Cortex of kidney (tissue), 1 donor: Measurements from ENCODE around the gene PRKCA.
"Not testable (repeated sequence)": the region's sequence is repeated elsewhere in the genome, so short reads cannot be mapped to it uniquely, and the experiment has no call there.

ENCODE experiments used
- DNase-seq: peaks from one replicate; lab custom pipeline; 2025; lab: John Stamatoyannopoulos, UW

PRKCA gene

DNA sequence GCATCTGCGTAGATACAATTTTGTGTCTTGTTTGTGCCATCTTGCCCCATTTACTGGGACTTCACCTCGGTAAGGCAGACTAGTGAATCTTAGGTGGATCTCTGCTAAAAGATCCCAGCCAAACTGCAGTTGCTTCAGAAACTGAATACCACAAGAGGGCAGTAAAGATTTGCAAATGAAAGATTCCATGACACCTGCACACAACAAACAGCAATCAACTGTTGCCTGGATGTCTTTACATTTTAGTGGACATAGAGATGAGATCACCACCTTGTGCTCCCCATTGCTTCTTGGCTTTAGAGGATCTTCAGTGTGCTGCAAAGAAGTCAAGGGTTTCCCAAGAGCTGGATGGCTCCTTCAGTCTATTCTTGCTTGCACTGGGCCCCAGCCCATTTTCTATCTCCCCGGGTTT lies 413.3 kb downstream of the PRKCA start:
- no peak for DNase-seq

- DNase-seq: no peak
Measured at GRCh38 chr17:66716236-66717026, 414.0 kb downstream of the PRKCA start.

GRCh38 chr17:66717641-66718058 lies 415.2 kb downstream of the PRKCA start:
- no peak for DNase-seq

GRCh38 chr17:66720027-66720426 lies 417.6 kb downstream of the PRKCA start:
- DNase-seq: no peak

GRCh38 chr17:66720567-66720966 lies 418.2 kb downstream of the PRKCA start:
- no peak for DNase-seq

- no peak for DNase-seq
Measured at GRCh38 chr17:66722341-66722740, 419.9 kb downstream of the PRKCA start.

DNA sequence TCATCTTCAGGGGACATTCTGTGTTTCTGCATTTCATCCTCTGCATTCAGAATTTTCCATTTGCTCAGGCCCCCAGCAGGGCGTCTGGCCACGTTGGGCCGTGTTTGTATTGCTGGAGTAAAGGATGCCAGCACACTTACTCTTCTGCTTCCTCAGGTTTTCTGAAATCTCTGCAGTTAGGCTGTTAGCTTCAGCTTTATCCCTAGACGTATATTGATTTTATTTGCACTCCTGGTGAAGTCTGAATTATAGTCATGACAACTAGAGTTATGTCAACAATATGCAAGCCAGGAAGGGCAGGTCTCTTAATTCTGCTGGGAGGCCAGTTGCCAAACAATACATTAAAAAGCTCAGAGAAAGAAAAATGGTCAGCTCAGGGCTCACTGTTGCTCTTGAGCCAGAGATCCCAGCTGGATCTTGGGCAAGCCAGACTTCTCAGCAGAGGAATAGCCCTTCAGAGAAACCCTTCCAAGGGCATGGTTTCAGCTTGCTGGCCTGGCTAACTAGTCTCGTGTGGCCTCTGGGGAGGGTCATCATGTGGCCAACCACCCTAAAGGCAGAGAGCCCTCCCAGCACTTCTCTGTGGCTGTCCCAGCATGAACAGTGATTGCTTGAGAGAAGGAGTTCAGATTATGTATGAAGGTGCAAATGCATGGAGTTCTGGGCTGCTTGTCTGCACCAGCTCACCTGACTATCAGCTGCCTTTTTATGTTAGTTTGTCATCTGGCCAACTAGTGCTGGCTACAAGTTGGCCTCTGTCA lies 422.3 kb downstream of the PRKCA start:
- no peak for DNase-seq

- not testable (repeated sequence) for DNase-seq
Measured at GRCh38 chr17:66725438-66725837, 423.0 kb downstream of the PRKCA start.

DNA sequence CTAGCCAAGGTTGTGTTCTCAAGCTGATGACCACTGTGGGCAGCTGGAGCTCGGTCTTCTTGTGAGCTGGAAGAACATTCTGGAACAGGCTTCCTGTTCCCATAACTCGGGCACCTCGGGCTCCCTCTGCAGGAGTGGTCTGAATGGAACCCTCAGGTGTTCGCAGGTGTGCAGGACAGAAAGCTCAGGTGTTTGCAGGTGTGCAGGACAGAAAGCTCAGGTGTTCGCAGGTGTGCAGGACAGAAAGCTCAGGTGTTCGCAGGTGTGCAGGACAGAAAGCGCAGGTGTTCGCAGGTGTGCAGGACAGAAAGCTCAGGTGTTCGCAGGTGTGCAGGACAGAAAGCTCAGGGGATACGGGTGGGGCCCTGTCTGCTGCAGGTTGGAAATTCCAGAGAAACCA lies 423.5 kb downstream of the PRKCA start:
- no peak for DNase-seq

- no peak for DNase-seq
Measured at GRCh38 chr17:66726371-66726770, 424.0 kb downstream of the PRKCA start.

DNA sequence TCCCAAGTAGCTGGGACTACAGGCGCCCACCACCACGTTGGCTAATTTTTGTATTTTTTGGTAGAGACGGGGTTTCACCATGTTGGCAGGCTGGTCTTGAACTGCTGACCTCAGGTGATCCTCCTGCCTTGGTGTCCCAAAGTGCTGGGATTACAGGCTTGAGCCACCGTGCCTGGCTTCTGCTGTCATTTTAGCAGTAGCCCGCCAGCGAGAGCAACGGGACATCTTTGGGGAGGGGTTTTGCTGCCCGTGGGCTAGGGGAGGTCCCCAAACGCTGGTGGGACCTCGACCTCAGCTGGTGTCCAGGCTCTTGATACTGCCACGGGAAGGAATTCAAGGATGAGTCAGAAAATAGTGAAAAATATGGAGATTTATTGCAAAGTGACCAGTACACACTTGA lies 424.4 kb downstream of the PRKCA start:
- no peak for DNase-seq

GRCh38 chr17:66727634-66728570 lies 425.5 kb downstream of the PRKCA start:
- no peak for DNase-seq

DNA sequence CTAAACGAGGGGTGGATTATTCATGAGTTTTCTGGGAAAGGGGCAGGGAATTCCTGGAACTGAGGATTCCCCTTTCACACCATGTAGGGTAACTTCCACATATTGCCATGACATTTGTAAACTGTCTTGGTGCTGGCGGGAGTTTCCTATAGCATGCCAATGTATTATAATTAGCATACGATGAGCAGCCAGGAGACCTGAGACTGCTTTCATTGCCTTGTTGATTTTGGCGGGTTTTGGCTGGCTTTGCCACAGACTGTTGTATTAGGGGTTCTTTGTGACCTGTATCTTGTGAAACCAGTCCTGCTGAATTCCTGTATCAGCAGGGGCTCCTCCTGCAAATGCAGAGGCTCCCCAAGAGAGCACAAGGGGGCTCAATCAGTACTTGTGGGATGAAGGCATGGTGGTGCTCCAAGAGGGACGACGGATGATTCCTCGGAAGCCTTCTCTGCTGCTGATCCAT lies 428.1 kb downstream of the PRKCA start:
- DNase-seq: no peak

- DNase-seq: no peak
Measured at GRCh38 chr17:66733759-66734158, 431.3 kb downstream of the PRKCA start.

GRCh38 chr17:66734186-66734943 lies 432.0 kb downstream of the PRKCA start:
- DNase-seq: no peak

GRCh38 chr17:66737524-66737923 lies 435.1 kb downstream of the PRKCA start:
- DNase-seq: no peak

DNA sequence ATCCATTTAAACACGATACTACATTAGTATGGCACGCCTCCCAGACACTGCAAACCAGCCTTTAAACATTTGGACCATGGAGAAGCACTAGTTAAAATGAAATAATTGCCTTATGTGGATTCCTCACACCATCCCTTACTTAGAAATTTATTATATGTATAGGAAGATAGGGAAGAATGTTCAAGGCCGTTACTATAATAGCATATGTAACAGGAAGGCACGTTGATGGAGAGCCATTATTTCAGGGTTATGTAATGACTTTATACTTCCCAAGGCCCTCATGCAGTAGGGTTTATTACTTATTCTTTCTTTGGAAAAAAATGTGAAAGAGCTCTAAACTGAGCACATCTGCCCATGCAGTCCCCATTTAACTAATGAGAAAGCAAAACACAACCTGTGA lies 435.9 kb downstream of the PRKCA start:
- no peak for DNase-seq

- no peak for DNase-seq
Measured at GRCh38 chr17:66739553-66739952, 437.1 kb downstream of the PRKCA start.

- DNase-seq: no peak
Measured at GRCh38 chr17:66740226-66740625, 437.8 kb downstream of the PRKCA start.

- DNase-seq: no peak
Measured at GRCh38 chr17:66743511-66743910, 441.1 kb downstream of the PRKCA start.

GRCh38 chr17:66746736-66747135 lies 444.3 kb downstream of the PRKCA start:
- no peak for DNase-seq
